Keratinocyte (primary cell): ENCODE results near the gene PKP4. TPM values are rescaled to one million over a fixed set of nuclear protein-coding genes. Genes with fewer than 3 reads are reported as not detected.

Source experiments
- DNase-seq: peaks from one replicate; pipeline ENCODE4 v3.0.0-alpha.2; 2011; ENCODE audit warnings: low read depth, missing footprints, low spot score
- FAIRE-seq: peaks from 2 replicates; lab custom pipeline; 2011; peaks lifted over from hg19 to GRCh38; lab: Jason Lieb, UNC
- H2AFZ ChIP-seq: 2 replicates; pipeline ENCODE4 v1.6.0; 2012; ENCODE audit warnings: low read length, control low read depth, inconsistent platforms; ENCODE audit not compliant: control insufficient read depth
- H3K27ac ChIP-seq: 2 replicates; pipeline ENCODE4 v1.5.1; 2011; ENCODE audit warnings: low read length; ENCODE audit not compliant: control insufficient read depth, insufficient read depth
- H3K27me3 ChIP-seq: 3 replicates; pipeline ENCODE4 v1.6.0; 2011; ENCODE audit warnings: low read length; ENCODE audit not compliant: control insufficient read depth, insufficient read depth; ENCODE audit errors: extremely low read depth
- H3K36me3 ChIP-seq, 2 experiments: 2 replicates in 1 of 2; 3 replicates in 1 of 2; pipeline ENCODE4 v1.5.1; 2011; ENCODE audit warnings: low read length in 2 of 2, mild to moderate bottlenecking in 1 of 2; ENCODE audit not compliant: control insufficient read depth in 2 of 2, insufficient read depth in 2 of 2; ENCODE audit errors: extremely low read depth in 1 of 2
- H3K4me1 ChIP-seq: 3 replicates; pipeline ENCODE4 v1.5.1; 2011; ENCODE audit warnings: low read length; ENCODE audit not compliant: control insufficient read depth, insufficient read depth; ENCODE audit errors: extremely low read depth
- H3K4me2 ChIP-seq: 3 replicates; pipeline ENCODE4 v1.6.0; 2011; ENCODE audit warnings: low read depth, low read length; ENCODE audit not compliant: control insufficient read depth, insufficient read depth; ENCODE audit errors: extremely low read depth
- H3K4me3 ChIP-seq, 3 experiments: fragments of 200-600 bp in 1 of 3; sonication (generic) in 1 of 3; 2 replicates in 2 of 3; 3 replicates in 1 of 3; pipeline ENCODE4 v1.5.1; 2011 to 2016; ENCODE audit warnings: low read length in 3 of 3, mild to moderate bottlenecking in 3 of 3, control low read depth in 2 of 3, inconsistent platforms in 1 of 3, low read depth in 1 of 3, mixed read lengths in 1 of 3, mixed run types in 1 of 3, moderate library complexity in 1 of 3; ENCODE audit not compliant: control insufficient read depth in 2 of 3, insufficient read depth in 2 of 3; ENCODE audit errors: extremely low read depth in 1 of 3
- H3K79me2 ChIP-seq: 2 replicates; pipeline ENCODE4 v1.6.0; 2012; ENCODE audit warnings: low read length; ENCODE audit not compliant: control insufficient read depth, insufficient read depth
- H3K9ac ChIP-seq: 3 replicates; pipeline ENCODE4 v1.6.0; 2011; ENCODE audit warnings: low read length; ENCODE audit not compliant: control insufficient read depth, insufficient read depth; ENCODE audit errors: extremely low read depth
- H3K9me1 ChIP-seq: 3 replicates; pipeline ENCODE4 v1.6.0; 2011; ENCODE audit warnings: low read length; ENCODE audit not compliant: control insufficient read depth, insufficient read depth; ENCODE audit errors: extremely low read depth
- H3K9me3 ChIP-seq: 2 replicates; pipeline ENCODE4 v1.5.1; 2012; ENCODE audit warnings: low read depth, low read length; ENCODE audit not compliant: control insufficient read depth
- H4K20me1 ChIP-seq: 3 replicates; pipeline ENCODE4 v1.6.0; 2011; ENCODE audit warnings: low read length; ENCODE audit not compliant: control insufficient read depth, insufficient read depth; ENCODE audit errors: extremely low read depth
- EZH2 ChIP-seq: IDR thresholded peaks from one replicate; pipeline ENCODE4 v1.6.1; 2012; ENCODE audit warnings: inconsistent platforms, mild to moderate bottlenecking, low read length, moderate library complexity
- dilution Hi-C: fragments of 300-500 bp; cut with MboI; formaldehyde crosslinking; loops from one replicate; pipeline ENCODE4 v1.7.0; 2020; ENCODE audit warnings: low sequenced_read_pairs; ENCODE audit not compliant: extremely low pct_ligation_motif_present
- polyA plus RNA-seq, 5 experiments: library from polyadenylated mRNA; depleted of rRNA in 3 of 5; stranded (reverse) in 3 of 5; stranded (forward) in 1 of 5; unstranded in 1 of 5; fragments of >200 nt; gene quantifications; 1 replicate in 1 of 5; 2 replicates in 3 of 5; 3 replicates in 1 of 5; pipeline versions ENCODE4 v1.2.1 to v1.2.3, GENCODE V29; 2011 to 2012; ENCODE audit warnings: missing spikeins in 2 of 5, low read depth in 1 of 5, low replicate concordance in 1 of 5
- TF ChIP-seq, protein P1 (sequence below), 3 experiments: IDR thresholded peaks in 1 of 3; conservative IDR thresholded peaks in 1 of 3; optimal IDR thresholded peaks in 1 of 3; 2 replicates in 2 of 3; 3 replicates in 1 of 3; pipeline versions ENCODE3 to v1.5.1; 2011; ENCODE audit warnings: low read length in 3 of 3, mild to moderate bottlenecking in 3 of 3, moderate library complexity in 2 of 3, control low read depth in 1 of 3, inconsistent platforms in 1 of 3; ENCODE audit not compliant: insufficient read depth in 2 of 3; ENCODE audit errors: extremely low read depth in 1 of 3

PKP4 gene
- polyA plus RNA-seq, 1 donor (not counting 4 experiments of a cell fraction or from before 2014, with no cell fraction given) = 43.8 TPM

DNA sequence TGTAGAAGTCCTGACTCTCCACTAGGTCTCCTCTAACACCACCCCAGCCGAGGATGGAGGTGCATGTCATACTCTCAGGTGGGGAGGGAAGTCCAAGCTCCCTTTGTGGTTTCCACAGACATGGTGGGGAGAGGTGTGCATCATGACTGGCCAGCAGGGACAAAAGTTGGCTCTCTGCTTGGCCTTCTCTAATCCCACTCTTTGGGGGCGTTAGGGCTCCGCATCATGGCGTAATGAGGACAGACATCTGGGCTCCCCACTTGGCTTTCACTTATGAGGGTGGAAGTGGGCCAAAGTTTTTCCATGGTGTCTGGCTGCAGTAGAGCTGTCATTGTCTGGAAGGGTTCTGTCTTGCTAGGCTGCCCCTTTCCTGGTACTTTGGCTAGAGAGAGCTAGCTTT is 257.7 kb downstream of the PKP4 start:
- TF ChIP-seq EZH2 = no peak
- TF ChIP-seq, protein P1, sequence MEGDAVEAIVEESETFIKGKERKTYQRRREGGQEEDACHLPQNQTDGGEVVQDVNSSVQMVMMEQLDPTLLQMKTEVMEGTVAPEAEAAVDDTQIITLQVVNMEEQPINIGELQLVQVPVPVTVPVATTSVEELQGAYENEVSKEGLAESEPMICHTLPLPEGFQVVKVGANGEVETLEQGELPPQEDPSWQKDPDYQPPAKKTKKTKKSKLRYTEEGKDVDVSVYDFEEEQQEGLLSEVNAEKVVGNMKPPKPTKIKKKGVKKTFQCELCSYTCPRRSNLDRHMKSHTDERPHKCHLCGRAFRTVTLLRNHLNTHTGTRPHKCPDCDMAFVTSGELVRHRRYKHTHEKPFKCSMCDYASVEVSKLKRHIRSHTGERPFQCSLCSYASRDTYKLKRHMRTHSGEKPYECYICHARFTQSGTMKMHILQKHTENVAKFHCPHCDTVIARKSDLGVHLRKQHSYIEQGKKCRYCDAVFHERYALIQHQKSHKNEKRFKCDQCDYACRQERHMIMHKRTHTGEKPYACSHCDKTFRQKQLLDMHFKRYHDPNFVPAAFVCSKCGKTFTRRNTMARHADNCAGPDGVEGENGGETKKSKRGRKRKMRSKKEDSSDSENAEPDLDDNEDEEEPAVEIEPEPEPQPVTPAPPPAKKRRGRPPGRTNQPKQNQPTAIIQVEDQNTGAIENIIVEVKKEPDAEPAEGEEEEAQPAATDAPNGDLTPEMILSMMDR (optimal IDR thresholded peaks at IDR 0.05 in 1 of 3, IDR thresholded peaks at IDR 0.05 in 1 of 3, conservative IDR thresholded peaks at IDR 0.05 in 1 of 3; ENCODE audit: extremely low read depth in 1 of 3, insufficient read depth in 2 of 3, low read length in 3 of 3) = no peak
- FAIRE-seq = no peak
- H3K36me3 ChIP-seq = no peaks in the 10 kb centered on the region

DNA sequence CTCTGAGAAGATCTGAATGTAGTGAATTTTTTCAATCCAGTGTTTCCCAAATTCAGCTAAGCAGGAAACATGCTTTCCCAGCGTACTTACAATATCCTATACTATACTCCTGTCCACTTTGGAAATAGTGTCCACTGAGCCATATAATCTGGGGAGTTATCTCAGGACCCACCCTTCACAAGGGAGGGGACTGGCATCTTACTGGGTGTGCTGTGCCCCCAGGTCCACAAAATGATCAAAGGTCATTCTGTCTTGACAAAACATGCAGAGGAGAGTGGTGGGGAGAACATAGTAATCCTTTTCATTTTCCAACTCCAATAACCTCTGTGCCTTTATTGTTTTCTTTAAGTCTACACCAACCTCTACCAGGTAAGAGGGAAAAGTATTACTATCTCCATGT is 258.6 kb downstream of the PKP4 start:
- no peaks in the 10 kb centered on the region for H3K36me3 ChIP-seq
- no peaks in the 10 kb centered on the region for H3K9me3 ChIP-seq
- dilution Hi-C loops = no loop called here
- H3K4me1 ChIP-seq = no peaks in the 10 kb centered on the region
- no peak overlapping the region for H3K4me2 ChIP-seq
- H3K27ac ChIP-seq = no peak overlapping the region
- no peak for FAIRE-seq
- H2AFZ ChIP-seq = no peak overlapping the region
- H3K9ac ChIP-seq = no peak overlapping the region
- H3K27me3 ChIP-seq = peaks cover 2% of the 10 kb centered on the region
- no peak for DNase-seq
- TF ChIP-seq EZH2 = no peak
- TF ChIP-seq, protein P1 (optimal IDR thresholded peaks at IDR 0.05 in 1 of 3, IDR thresholded peaks at IDR 0.05 in 1 of 3, conservative IDR thresholded peaks at IDR 0.05 in 1 of 3; ENCODE audit: extremely low read depth in 1 of 3, insufficient read depth in 2 of 3, low read length in 3 of 3) = no peak
- no peaks in the 10 kb centered on the region for H3K79me2 ChIP-seq
- H3K9me1 ChIP-seq = no peaks in the 10 kb centered on the region
- H3K4me3 ChIP-seq = no peak overlapping the region
- H4K20me1 ChIP-seq = no peaks in the 10 kb centered on the region

More for the DNA sequence above, 257.7 kb downstream of the PKP4 start:
- peaks cover 2% of the 10 kb centered on the region for H3K27me3 ChIP-seq
- no peaks in the 10 kb centered on the region for H3K9me3 ChIP-seq
- no peak overlapping the region for H3K4me3 ChIP-seq
- H3K4me1 ChIP-seq = no peaks in the 10 kb centered on the region
- dilution Hi-C loops = no loop called here
- H3K9ac ChIP-seq = no peak overlapping the region
- no peaks in the 10 kb centered on the region for H3K9me1 ChIP-seq
- H4K20me1 ChIP-seq = no peaks in the 10 kb centered on the region
- no peak for DNase-seq
- no peak overlapping the region for H2AFZ ChIP-seq
- no peaks in the 10 kb centered on the region for H3K79me2 ChIP-seq
- no peak overlapping the region for H3K27ac ChIP-seq
- no peak overlapping the region for H3K4me2 ChIP-seq
